H1 (cell line): ENCODE measurements around the gene EIF2B2. TPM values are rescaled to one million over a fixed set of nuclear protein-coding genes. Genes with fewer than 3 reads are reported as not detected.

Experiments used
- CTCF ChIA-PET: fragments of 300-600 bp; sonication (Branson Sonifier 250); formaldehyde crosslinking; loops from one replicate; lab custom pipeline; 2021; ENCODE audit not compliant: partially characterized antibody; lab: Charles Lee
- POLR2A ChIA-PET: fragments of 300-600 bp; sonication (Branson Sonifier 250); formaldehyde crosslinking; loops from one replicate; lab custom pipeline; 2021; ENCODE audit warnings: inconsistent platforms; ENCODE audit not compliant: partially characterized antibody; lab: Charles Lee
- DNase-seq, 2 experiments: peaks; one replicate each; pipeline versions ENCODE4 v3.0.0 to v3.0.0-alpha.2; 2010 to 2022; ENCODE audit warnings: low spot score in 2 of 2, low read depth in 1 of 2, mixed read lengths in 1 of 2
- FAIRE-seq: peaks from 2 replicates; lab custom pipeline; 2011; peaks lifted over from hg19 to GRCh38; lab: Jason Lieb, UNC
- H2AFZ ChIP-seq: 2 replicates; pipeline ENCODE4 v1.8.1; 2012; ENCODE audit warnings: low read length, inconsistent platforms
- H2AK5ac ChIP-seq: 2 replicates; pipeline ENCODE4 v1.6.1; 2013; ENCODE audit warnings: low read depth, low read length
- H2BK120ac ChIP-seq: replicated peaks from 2 replicates; pipeline ENCODE3; 2013; ENCODE audit warnings: low read depth, low read length, inconsistent platforms
- H2BK12ac ChIP-seq: 2 replicates; pipeline ENCODE4 v1.6.1; 2013; ENCODE audit warnings: low read depth, low read length
- H2BK15ac ChIP-seq: 2 replicates; pipeline ENCODE4 v1.6.1; 2013; ENCODE audit warnings: low read length
- H2BK20ac ChIP-seq: 2 replicates; pipeline ENCODE4 v1.6.1; 2013; ENCODE audit warnings: low read length
- H2BK5ac ChIP-seq: 2 replicates; pipeline ENCODE4 v1.6.1; 2013; ENCODE audit warnings: low read depth, low read length
- H3K14ac ChIP-seq: 2 replicates; pipeline ENCODE4 v1.6.1; 2013; ENCODE audit warnings: inconsistent platforms; ENCODE audit not compliant: insufficient read length
- H3K18ac ChIP-seq: 2 replicates; pipeline ENCODE4 v1.6.1; 2013; ENCODE audit warnings: low read length; ENCODE audit errors: extremely low read depth
- H3K23ac ChIP-seq: 2 replicates; pipeline ENCODE4 v1.6.1; 2013; ENCODE audit warnings: inconsistent platforms; ENCODE audit not compliant: insufficient read length
- H3K23me2 ChIP-seq: 2 replicates; pipeline ENCODE4 v1.6.1; 2013; ENCODE audit warnings: low read depth, low read length
- H3K27ac ChIP-seq: 2 replicates; pipeline ENCODE4 v1.6.1; 2011; ENCODE audit warnings: low read depth, low read length, inconsistent platforms
- H3K27me3 ChIP-seq, 4 experiments: replicated peaks in 1 of 4; 1 replicate in 1 of 4; 2 replicates in 3 of 4; pipeline versions ENCODE4 v1.6.1 to v1.8.1; 2011 to 2013; ENCODE audit warnings: low read length in 3 of 4, mild to moderate bottlenecking in 3 of 4, inconsistent platforms in 2 of 4, mixed read lengths in 2 of 4, moderate library complexity in 1 of 4; ENCODE audit not compliant: control insufficient read depth in 3 of 4, insufficient read depth in 3 of 4; ENCODE audit errors: extremely low read depth in 1 of 4
- H3K36me3 ChIP-seq, 4 experiments: 2 replicates each; pipeline versions ENCODE4 v1.6.1 to v1.8.1; 2011 to 2013; ENCODE audit warnings: mild to moderate bottlenecking in 4 of 4, low read length in 3 of 4, moderate library complexity in 2 of 4, control low read depth in 1 of 4, inconsistent platforms in 1 of 4; ENCODE audit not compliant: insufficient read depth in 4 of 4, control insufficient read depth in 2 of 4
- H3K4ac ChIP-seq: replicated peaks from 2 replicates; pipeline ENCODE3; 2013; ENCODE audit warnings: low read length, low read depth, mixed read lengths, inconsistent platforms; ENCODE audit not compliant: insufficient read length
- H3K4me1 ChIP-seq, 4 experiments: replicated peaks in 1 of 4; 1 replicate in 1 of 4; 2 replicates in 3 of 4; pipeline versions ENCODE4 v1.6.1 to v1.8.1; 2011 to 2013; ENCODE audit warnings: low read length in 3 of 4, inconsistent platforms in 2 of 4, mixed read lengths in 1 of 4; ENCODE audit not compliant: insufficient read depth in 4 of 4, control insufficient read depth in 3 of 4
- H3K4me2 ChIP-seq, 2 experiments: 2 replicates each; pipeline versions ENCODE4 v1.6.1 to v1.8.1; 2011 to 2013; ENCODE audit warnings: low read depth in 2 of 2, low read length in 2 of 2, control low read depth in 1 of 2, inconsistent platforms in 1 of 2, mild to moderate bottlenecking in 1 of 2; ENCODE audit not compliant: insufficient read depth in 1 of 2
- H3K4me3 ChIP-seq, 4 experiments: fragments of 200-600, 300-600 bp in 1 of 4; sonication (generic), shearing (Covaris generic), sonication (Bioruptor Twin) in 1 of 4; 2 replicates each; pipeline versions ENCODE4 v1.5.1 to v1.8.1; 2011 to 2016; ENCODE audit warnings: low read length in 4 of 4, low read depth in 3 of 4, control low read depth in 2 of 4, inconsistent platforms in 2 of 4, mild to moderate bottlenecking in 2 of 4, mixed read lengths in 1 of 4, moderate library complexity in 1 of 4; ENCODE audit not compliant: insufficient read depth in 2 of 4; ENCODE audit errors: extremely low read depth in 1 of 4
- H3K56ac ChIP-seq: replicated peaks from 2 replicates; pipeline ENCODE3; 2013; ENCODE audit warnings: low read depth, mild to moderate bottlenecking, mixed read lengths, low read length, inconsistent platforms; ENCODE audit not compliant: insufficient read length
- H3K79me1 ChIP-seq: 2 replicates; pipeline ENCODE4 v1.6.1; 2013; ENCODE audit warnings: low read depth, low read length, control low read depth
- H3K79me2 ChIP-seq, 2 experiments: 2 replicates each; pipeline versions ENCODE4 v1.6.1 to v1.8.1; 2012 to 2013; ENCODE audit warnings: low read length in 2 of 2, mild to moderate bottlenecking in 2 of 2, inconsistent platforms in 1 of 2; ENCODE audit not compliant: insufficient read depth in 2 of 2, control insufficient read depth in 1 of 2
- H3K9ac ChIP-seq, 4 experiments: replicated peaks in 1 of 4; 1 replicate in 1 of 4; 2 replicates in 3 of 4; pipeline versions ENCODE4 v1.6.1 to v1.8.1; 2011 to 2013; ENCODE audit warnings: low read depth in 3 of 4, low read length in 3 of 4, control low read depth in 2 of 4, mild to moderate bottlenecking in 2 of 4, moderate library complexity in 2 of 4, inconsistent platforms in 1 of 4; ENCODE audit errors: extremely low read depth in 1 of 4
- H3K9me3 ChIP-seq, 2 experiments: 2 replicates each; pipeline versions ENCODE4 v1.6.1 to v1.8.1; 2012 to 2013; ENCODE audit warnings: mild to moderate bottlenecking in 2 of 2, moderate library complexity in 2 of 2, control low read depth in 1 of 2, inconsistent platforms in 1 of 2, low read depth in 1 of 2, low read length in 1 of 2, mixed read lengths in 1 of 2; ENCODE audit not compliant: insufficient read depth in 2 of 2
- H4K20me1 ChIP-seq, 2 experiments: replicated peaks in 1 of 2; 2 replicates each; pipeline versions ENCODE3 to v1.8.1; 2011 to 2013; ENCODE audit warnings: inconsistent platforms in 2 of 2, low read length in 2 of 2, mild to moderate bottlenecking in 1 of 2; ENCODE audit not compliant: insufficient read depth in 2 of 2, control insufficient read depth in 1 of 2
- H4K5ac ChIP-seq: 2 replicates; pipeline ENCODE4 v1.6.1; 2013; ENCODE audit warnings: low read length, low read depth, mixed read lengths, inconsistent platforms; ENCODE audit not compliant: insufficient read length
- H4K8ac ChIP-seq: 2 replicates; pipeline ENCODE4 v1.8.0; 2013; ENCODE audit warnings: mild to moderate bottlenecking, moderate library complexity, low read length, inconsistent platforms; ENCODE audit not compliant: insufficient read depth; ENCODE audit errors: extremely low read depth
- H4K91ac ChIP-seq: replicated peaks from 2 replicates; pipeline ENCODE3; 2013; ENCODE audit warnings: low read length, mixed read lengths, inconsistent platforms; ENCODE audit not compliant: insufficient read length
- BCL11A ChIP-seq, 2 experiments: IDR thresholded peaks; one replicate each; pipeline ENCODE4 v1.6.1; 2011; ENCODE audit warnings: low read depth in 2 of 2, low read length in 2 of 2, mild to moderate bottlenecking in 2 of 2
- BRCA1 ChIP-seq: IDR thresholded peaks from 2 replicates; pipeline ENCODE4 v1.6.1; 2012; ENCODE audit warnings: low read depth, low read length, improper control_type of control experiment
- EGR1 ChIP-seq: IDR thresholded peaks from 2 replicates; pipeline ENCODE4 v1.6.1; 2011; ENCODE audit warnings: low read depth, low read length, borderline replicate concordance
- NRF1 ChIP-seq: IDR thresholded peaks from 2 replicates; pipeline ENCODE4 v1.6.1; 2011; ENCODE audit warnings: mild to moderate bottlenecking, low read depth, low read length, improper control_type of control experiment
- PHF8 ChIP-seq: fragments of 200-600 bp; sonication (generic); conservative IDR thresholded peaks from 2 replicates; pipeline ENCODE4 v1.7.1; 2012; ENCODE audit warnings: low read depth, mild to moderate bottlenecking, inconsistent platforms, low read length, moderate library complexity
- POLR2AphosphoS5 ChIP-seq: IDR thresholded peaks from 2 replicates; pipeline ENCODE4 v1.6.1; 2011; ENCODE audit warnings: low read depth, low read length
- RNF2 ChIP-seq: fragments of 200-900, 300-1000 bp; sonication (generic); IDR thresholded peaks from 2 replicates; pipeline ENCODE4 v1.7.1; 2016; ENCODE audit warnings: borderline replicate concordance, low read depth, mild to moderate bottlenecking, antibody characterized with exemption, low read length; ENCODE audit not compliant: poor library complexity, severe bottlenecking; ENCODE audit errors: missing control alignments
- SUZ12 ChIP-seq: fragments of 200-600 bp; sonication (generic); IDR thresholded peaks from 2 replicates; pipeline ENCODE4 v1.6.1; 2012; ENCODE audit warnings: mild to moderate bottlenecking, inconsistent platforms, low read length, moderate library complexity, mixed read lengths
- WGBS, 2 experiments: shearing (Covaris generic) in 1 of 2; methylation state at CpG; one replicate each; pipeline versions ENCODE4 v1.1.6 to v1.1.7; 2013 to 2015; ENCODE audit warnings: low lambda C conversion rate in 2 of 2, mixed read lengths in 2 of 2, inconsistent platforms in 1 of 2, low coverage in 1 of 2, missing lambda C conversion rate in 1 of 2; ENCODE audit not compliant: insufficient replicate concordance in 2 of 2, insufficient coverage in 1 of 2, insufficient read length in 1 of 2; ENCODE audit errors: extremely low coverage in 1 of 2, missing lambda C conversion rate in 1 of 2; 5-methylcytosine and 5-hydroxymethylcytosine counted together
- polyA plus RNA-seq, 7 experiments: library from polyadenylated mRNA; depleted of rRNA in 3 of 7; stranded (reverse) in 5 of 7; unstranded in 2 of 7; fragments of >200 nt in 5 of 7; fragments of 200-250 nt in 2 of 7; gene quantifications; 1 replicate in 5 of 7; 2 replicates in 1 of 7; 4 replicates in 1 of 7; pipeline versions ENCODE4 v1.2.1 to v1.2.3, GENCODE V29; 2011 to 2013; ENCODE audit warnings: missing spikeins in 2 of 7, mixed read lengths in 2 of 7
- total RNA-seq: library from RNA; stranded (reverse); fragmentation: NEBNext Ultra II Directional; extraction: Animal tissue kit (Norgen Biotek cat#: 25700); gene quantifications from 2 replicates; pipeline ENCODE4 v1.2.1, GENCODE V29; 2021
- TF ChIP-seq, protein P1 (sequence below): IDR thresholded peaks from 2 replicates; pipeline ENCODE4 v1.6.1; 2011; ENCODE audit warnings: low read length, improper control_type of control experiment

Gene EIF2B2
- total and polyA plus RNA-seq, 2 of the 8 experiments (the other 6 are each of a cell fraction or from before 2014, with no cell fraction given): 42.6 to 79.9 TPM

DNA sequence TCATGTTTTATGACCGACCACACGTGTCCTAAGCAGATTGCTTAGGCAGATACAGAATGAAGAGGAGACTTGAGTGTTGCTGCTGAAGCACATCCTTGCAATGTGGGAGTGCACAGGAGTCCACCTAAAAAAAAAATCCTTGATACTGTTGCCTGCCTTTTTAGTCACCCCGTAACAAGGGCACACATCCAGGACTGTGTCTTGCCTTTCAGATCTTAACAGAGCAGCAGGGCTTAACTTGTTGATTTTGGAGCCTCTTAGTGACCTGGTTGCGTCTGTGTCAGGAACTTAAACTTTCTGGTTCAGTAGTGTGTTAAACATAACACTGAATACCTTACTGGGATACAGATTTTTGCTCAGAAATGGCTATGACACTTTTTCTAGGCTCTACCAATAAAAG is 6.5 kb downstream of the EIF2B2 start:
- Histone ChIP-seq H3K56ac (no peak overlapping the region), H2AK5ac (no peak overlapping the region), H3K23ac (no peak overlapping the region), H3K23me2 (no peaks in the 10 kb centered on the region), H3K9ac (no peak overlapping the region), H3K4me2 (no peak overlapping the region), H2BK15ac (no peak overlapping the region), H2BK5ac (no peak overlapping the region), H3K27me3 (no peaks in the 10 kb centered on the region), H3K36me3 (peaks cover 3 to 47% (median 35%) of the 10 kb centered on the region in 4 experiments; a peak in 7 of 8 replicates)
- no peak for TF ChIP-seq NRF1
- TF ChIP-seq EGR1: no peak
- no peak for TF ChIP-seq PHF8
- no peak for TF ChIP-seq BRCA1
- TF ChIP-seq, protein P1, sequence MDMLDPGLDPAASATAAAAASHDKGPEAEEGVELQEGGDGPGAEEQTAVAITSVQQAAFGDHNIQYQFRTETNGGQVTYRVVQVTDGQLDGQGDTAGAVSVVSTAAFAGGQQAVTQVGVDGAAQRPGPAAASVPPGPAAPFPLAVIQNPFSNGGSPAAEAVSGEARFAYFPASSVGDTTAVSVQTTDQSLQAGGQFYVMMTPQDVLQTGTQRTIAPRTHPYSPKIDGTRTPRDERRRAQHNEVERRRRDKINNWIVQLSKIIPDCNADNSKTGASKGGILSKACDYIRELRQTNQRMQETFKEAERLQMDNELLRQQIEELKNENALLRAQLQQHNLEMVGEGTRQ: no peak
- TF ChIP-seq SUZ12: no peak
- TF ChIP-seq BCL11A (IDR thresholded peaks at IDR 0.05; ENCODE audit: low read depth in 2 of 2, low read length in 2 of 2): no peak
- no peak for TF ChIP-seq POLR2AphosphoS5
- TF ChIP-seq RNF2: no peak
- TF ChIP-seq, all 59 proteins: peak for 0
- Histone ChIP-seq H4K8ac (no peak overlapping the region), H3K79me1 (no peaks in the 10 kb centered on the region; the same call in 1 of the 2 replicates), H2BK120ac (no peak overlapping the region), H3K27ac (no peak overlapping the region), H3K14ac (no peak overlapping the region), H2BK12ac (no peak overlapping the region), H2AFZ (no peak overlapping the region), H2BK20ac (no peak overlapping the region), H3K4me1 (no peaks in the 10 kb centered on the region), H3K4me3 (no peak overlapping the region), H4K20me1 (peaks cover 0 to 2% of the 10 kb centered on the region in 2 experiments), H3K18ac (no peak overlapping the region), H4K5ac (no peak overlapping the region), H3K4ac (no peak overlapping the region), H3K79me2 (peaks cover 0 to 2% of the 10 kb centered on the region in 2 experiments; a peak in 2 of 4 replicates), H4K91ac (no peak overlapping the region), H3K9me3 (no peaks in the 10 kb centered on the region)
- WGBS, 2 experiments: 87% methylated on average over 4 of the region's 4 CpGs; no CpG with 5 or more reads in 1 of the 2 experiments
- CTCF ChIA-PET: interaction anchor here (0.6 to 1.4 kb wide), 2 partner anchors 63 to 79 kb away, joined by 3 to 4 read pairs; no protein-coding TSS in a partner anchor
- DNase-seq (no peak), FAIRE-seq (no peak)
- POLR2A ChIA-PET: interaction anchor here (4.6 kb wide), 1 partner anchor 10 kb away, joined by 19 read pairs; no protein-coding TSS in a partner anchor
